HepG2 (cell line): Measurements from ENCODE around the gene SMLR1. TPM values are rescaled to one million over a fixed set of nuclear protein-coding genes. Genes with fewer than 3 reads are reported as not detected.

Experiments used
- ARNT2 ChIP-seq: sonication (generic); formaldehyde crosslinking; IDR thresholded peaks from 2 replicates; pipeline ENCODE4 v1.8.0; 2022; ENCODE audit warnings: mild to moderate bottlenecking, low read depth, missing genetic modification reagents, moderate library complexity
- CENPX ChIP-seq: sonication (generic); formaldehyde crosslinking; IDR thresholded peaks from 2 replicates; pipeline ENCODE4 v1.9.0; 2021; ENCODE audit warnings: mild to moderate bottlenecking, missing genetic modification reagents, moderate library complexity
- FOXA1 ChIP-seq, 2 experiments: fragments of 450-650 bp in 1 of 2; sonication (generic) in 1 of 2; formaldehyde crosslinking in 1 of 2; IDR thresholded peaks; 2 replicates each; pipeline versions ENCODE4 v1.4.0 to v1.6.1; 2016 to 2020; ENCODE audit warnings: missing genetic modification reagents in 1 of 2
- HOXD1 ChIP-seq: sonication (generic); formaldehyde crosslinking; IDR thresholded peaks from 2 replicates; pipeline ENCODE4 v1.5.0; 2020; ENCODE audit warnings: missing genetic modification reagents
- MEIS2 ChIP-seq: sonication (generic); formaldehyde crosslinking; IDR thresholded peaks from 2 replicates; pipeline ENCODE4 v1.9.0; 2021; ENCODE audit warnings: mild to moderate bottlenecking, missing genetic modification reagents
- NR1H2 ChIP-seq: sonication (generic); formaldehyde crosslinking; IDR thresholded peaks from 2 replicates; pipeline ENCODE4 v1.8.1; 2022; ENCODE audit warnings: low read depth, missing genetic modification reagents, borderline replicate concordance
- RBM39 ChIP-seq: fragments of 200-400 bp; formaldehyde crosslinking; IDR thresholded peaks from one replicate; pipeline ENCODE4 v1.6.1; 2018; ENCODE audit warnings: antibody characterized with exemption, mild to moderate bottlenecking, low read depth, low read length; ENCODE audit not compliant: poor library complexity, severe bottlenecking
- TBP ChIP-seq: sonication (generic); formaldehyde crosslinking; IDR thresholded peaks from 2 replicates; pipeline ENCODE4 v1.5.0; 2020; ENCODE audit warnings: missing genetic modification reagents
- ZBTB3 ChIP-seq: sonication (generic); formaldehyde crosslinking; IDR thresholded peaks from 2 replicates; pipeline ENCODE4 v1.4.0; 2020; ENCODE audit warnings: low read depth, mild to moderate bottlenecking, moderate library complexity, missing genetic modification reagents, borderline replicate concordance
- ZFP82 ChIP-seq: sonication (generic); formaldehyde crosslinking; IDR thresholded peaks from 2 replicates; pipeline ENCODE4 v1.5.1; 2020; ENCODE audit warnings: mild to moderate bottlenecking, missing genetic modification reagents, borderline replicate concordance
- ZMAT3 ChIP-seq: sonication (generic); formaldehyde crosslinking; conservative IDR thresholded peaks from 2 replicates; pipeline ENCODE4 v1.7.0; 2021; ENCODE audit warnings: missing genetic modification reagents
- ZNF230 ChIP-seq: sonication (generic); formaldehyde crosslinking; IDR thresholded peaks from 2 replicates; pipeline ENCODE4 v1.4.0; 2020; ENCODE audit warnings: mild to moderate bottlenecking, missing genetic modification reagents
- ZNF317 ChIP-seq: sonication (generic); formaldehyde crosslinking; IDR thresholded peaks from 2 replicates; pipeline ENCODE4 v1.5.0; 2020; ENCODE audit warnings: mild to moderate bottlenecking, missing genetic modification reagents
- ZNF570 ChIP-seq: sonication (generic); formaldehyde crosslinking; IDR thresholded peaks from 2 replicates; pipeline ENCODE4 v1.4.0; 2020; ENCODE audit warnings: mild to moderate bottlenecking, missing genetic modification reagents, borderline replicate concordance
- polyA plus RNA-seq, 8 experiments: library from polyadenylated mRNA; depleted of rRNA in 3 of 8; stranded (reverse) in 7 of 8; unstranded in 1 of 8; fragments of >200 nt; fragmentation: Illumina TruSeq in 4 of 8; extraction: Trizol in 4 of 8; gene quantifications; 2 replicates each; pipeline versions ENCODE4 v1.2.1 to v1.2.3, GENCODE V29; 2011 to 2016; ENCODE audit warnings: low read depth in 4 of 8, missing spikeins in 1 of 8, mixed read lengths in 1 of 8; ENCODE audit not compliant: insufficient read depth in 1 of 8
- total RNA-seq, 5 experiments: library from RNA; depleted of rRNA; stranded (reverse); fragments of >200 nt; fragmentation: Illumina TruSeq; extraction: Trizol; gene quantifications; 2 replicates each; pipeline ENCODE4 v1.2.3, GENCODE V29; 2016; ENCODE audit warnings: low read depth in 1 of 5
- TF ChIP-seq, protein P1 (sequence below): sonication (generic); formaldehyde crosslinking; IDR thresholded peaks from 2 replicates; pipeline ENCODE4 v1.8.1; 2023; ENCODE audit warnings: missing genetic modification reagents, mild to moderate bottlenecking, borderline replicate concordance
- TF ChIP-seq, protein P2 (sequence below): IDR thresholded peaks from 2 replicates; pipeline ENCODE4 v1.6.1; 2018; ENCODE audit warnings: missing genetic modification reagents, mild to moderate bottlenecking, missing compliant biosample characterization
- TF ChIP-seq, protein P3 (sequence below): sonication (generic); formaldehyde crosslinking; IDR thresholded peaks from 2 replicates; pipeline ENCODE4 v1.5.0; 2020; ENCODE audit warnings: missing genetic modification reagents
- TF ChIP-seq, protein P4 (sequence below): sonication (generic); formaldehyde crosslinking; IDR thresholded peaks from 2 replicates; pipeline ENCODE4 v1.5.0; 2020; ENCODE audit warnings: mild to moderate bottlenecking, missing genetic modification reagents
- TF ChIP-seq, protein P5 (sequence below): sonication (generic); formaldehyde crosslinking; IDR thresholded peaks from 2 replicates; pipeline ENCODE4 v1.4.0; 2020; ENCODE audit warnings: mild to moderate bottlenecking, low read depth, missing genetic modification reagents
- TF ChIP-seq, protein P6 (sequence below): sonication (generic); formaldehyde crosslinking; IDR thresholded peaks from 2 replicates; pipeline ENCODE4 v1.4.0; 2020; ENCODE audit warnings: missing genetic modification reagents, borderline replicate concordance

SMLR1 gene
- total and polyA plus RNA-seq, 2 of the 13 experiments (the other 11 are each of a cell fraction or from before 2014, with no cell fraction given) = 41.8 to 104 TPM

DNA sequence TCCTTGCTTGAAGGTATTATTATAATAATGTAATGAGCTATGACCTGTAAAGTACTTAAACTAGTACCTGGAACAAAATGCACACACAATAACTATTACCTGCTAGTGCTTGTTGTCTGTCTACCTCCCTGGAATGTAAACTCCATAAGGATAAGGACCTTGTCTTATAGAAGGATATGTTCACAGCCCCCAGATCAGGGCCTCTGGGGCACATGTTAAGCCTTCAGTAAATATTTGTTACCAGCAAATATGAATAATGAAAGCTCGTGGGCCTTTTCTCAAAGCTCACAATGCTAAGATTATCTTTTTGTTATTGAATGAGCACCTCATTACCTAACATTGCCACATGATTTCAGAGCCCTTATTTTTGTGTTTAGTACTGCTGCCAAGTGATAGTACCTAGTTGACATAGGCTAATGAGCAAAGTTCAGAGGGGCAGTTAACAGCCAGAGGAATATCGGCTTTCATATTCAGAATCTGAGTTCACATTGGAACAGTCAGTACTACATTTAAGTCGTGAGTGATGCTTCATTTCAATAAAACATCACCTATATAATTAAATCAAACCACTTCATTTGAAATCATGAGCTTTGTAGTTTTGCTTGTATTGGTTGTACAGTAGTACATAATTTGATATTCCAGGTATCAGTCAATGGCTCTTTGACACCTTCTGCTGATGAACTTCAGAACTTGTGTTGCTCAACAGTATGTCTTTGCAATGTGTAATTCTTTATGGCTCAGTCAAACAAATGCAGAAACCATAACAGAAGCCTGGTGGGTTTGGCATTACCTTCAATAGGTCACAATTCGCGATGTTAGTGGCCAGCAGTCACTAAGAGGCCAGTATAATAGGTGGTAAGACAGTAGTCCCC is 11.8 kb upstream of the SMLR1 start (continued):
- TF ChIP-seq, protein P1, sequence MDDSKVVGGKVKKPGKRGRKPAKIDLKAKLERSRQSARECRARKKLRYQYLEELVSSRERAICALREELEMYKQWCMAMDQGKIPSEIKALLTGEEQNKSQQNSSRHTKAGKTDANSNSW (CRISPR knock-in tag) = no peak
- no peak for TF ChIP-seq ZNF570 (CRISPR knock-in tag)
- TF ChIP-seq ARNT2 (CRISPR knock-in tag) = no peak; the same call in 1 of the 2 replicates
- TF ChIP-seq FOXA1 (IDR thresholded peaks at IDR 0.05) = peak; percentile 95
- TF ChIP-seq FOXA1 (CRISPR knock-in tag; IDR thresholded peaks at IDR 0.05) = peak; percentile 94
- no peak for TF ChIP-seq ZMAT3 (CRISPR knock-in tag)
- peak; percentile 29; the same call in 1 of the 2 replicates for TF ChIP-seq ZNF230 (CRISPR knock-in tag)
- TF ChIP-seq ZNF317 (CRISPR knock-in tag) = peak; percentile 92
- TF ChIP-seq, protein P2, sequence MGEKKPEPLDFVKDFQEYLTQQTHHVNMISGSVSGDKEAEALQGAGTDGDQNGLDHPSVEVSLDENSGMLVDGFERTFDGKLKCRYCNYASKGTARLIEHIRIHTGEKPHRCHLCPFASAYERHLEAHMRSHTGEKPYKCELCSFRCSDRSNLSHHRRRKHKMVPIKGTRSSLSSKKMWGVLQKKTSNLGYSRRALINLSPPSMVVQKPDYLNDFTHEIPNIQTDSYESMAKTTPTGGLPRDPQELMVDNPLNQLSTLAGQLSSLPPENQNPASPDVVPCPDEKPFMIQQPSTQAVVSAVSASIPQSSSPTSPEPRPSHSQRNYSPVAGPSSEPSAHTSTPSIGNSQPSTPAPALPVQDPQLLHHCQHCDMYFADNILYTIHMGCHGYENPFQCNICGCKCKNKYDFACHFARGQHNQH = no peak
- TF ChIP-seq MEIS2 (CRISPR knock-in tag) = 0 out of 2 replicates have a peak, but pooled peaks have one; percentile 39
- TF ChIP-seq ZFP82 (CRISPR knock-in tag) = 0 out of 2 replicates have a peak, but pooled peaks have one; percentile 65
- peak; percentile 78; the same call in 1 of the 2 replicates for TF ChIP-seq ZBTB3
- no peak for TF ChIP-seq CENPX (CRISPR knock-in tag)
- no peak for TF ChIP-seq NR1H2 (CRISPR knock-in tag)
- TF ChIP-seq, protein P3, sequence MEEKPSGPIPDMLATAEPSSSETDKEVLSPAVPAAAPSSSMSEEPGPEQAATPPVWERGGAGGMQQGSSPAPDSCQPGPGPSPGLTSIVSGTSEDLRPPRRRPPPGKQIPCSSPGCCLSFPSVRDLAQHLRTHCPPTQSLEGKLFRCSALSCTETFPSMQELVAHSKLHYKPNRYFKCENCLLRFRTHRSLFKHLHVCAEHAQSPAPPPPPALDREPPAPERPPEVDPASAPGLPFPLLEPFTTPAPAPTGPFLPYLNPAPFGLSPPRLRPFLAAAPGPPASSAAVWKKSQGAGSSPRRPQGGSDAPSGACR (CRISPR knock-in tag) = peak; percentile 81
- TF ChIP-seq, protein P4, sequence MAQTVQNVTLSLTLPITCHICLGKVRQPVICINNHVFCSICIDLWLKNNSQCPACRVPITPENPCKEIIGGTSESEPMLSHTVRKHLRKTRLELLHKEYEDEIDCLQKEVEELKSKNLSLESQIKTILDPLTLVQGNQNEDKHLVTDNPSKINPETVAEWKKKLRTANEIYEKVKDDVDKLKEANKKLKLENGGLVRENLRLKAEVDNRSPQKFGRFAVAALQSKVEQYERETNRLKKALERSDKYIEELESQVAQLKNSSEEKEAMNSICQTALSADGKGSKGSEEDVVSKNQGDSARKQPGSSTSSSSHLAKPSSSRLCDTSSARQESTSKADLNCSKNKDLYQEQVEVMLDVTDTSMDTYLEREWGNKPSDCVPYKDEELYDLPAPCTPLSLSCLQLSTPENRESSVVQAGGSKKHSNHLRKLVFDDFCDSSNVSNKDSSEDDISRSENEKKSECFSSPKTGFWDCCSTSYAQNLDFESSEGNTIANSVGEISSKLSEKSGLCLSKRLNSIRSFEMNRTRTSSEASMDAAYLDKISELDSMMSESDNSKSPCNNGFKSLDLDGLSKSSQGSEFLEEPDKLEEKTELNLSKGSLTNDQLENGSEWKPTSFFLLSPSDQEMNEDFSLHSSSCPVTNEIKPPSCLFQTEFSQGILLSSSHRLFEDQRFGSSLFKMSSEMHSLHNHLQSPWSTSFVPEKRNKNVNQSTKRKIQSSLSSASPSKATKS (CRISPR knock-in tag) = no peak
- no peak for TF ChIP-seq RBM39
- peak; percentile 74; the same call in 1 of the 2 replicates for TF ChIP-seq HOXD1 (CRISPR knock-in tag)
- TF ChIP-seq, protein P5, sequence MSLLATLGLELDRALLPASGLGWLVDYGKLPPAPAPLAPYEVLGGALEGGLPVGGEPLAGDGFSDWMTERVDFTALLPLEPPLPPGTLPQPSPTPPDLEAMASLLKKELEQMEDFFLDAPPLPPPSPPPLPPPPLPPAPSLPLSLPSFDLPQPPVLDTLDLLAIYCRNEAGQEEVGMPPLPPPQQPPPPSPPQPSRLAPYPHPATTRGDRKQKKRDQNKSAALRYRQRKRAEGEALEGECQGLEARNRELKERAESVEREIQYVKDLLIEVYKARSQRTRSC (CRISPR knock-in tag) = no peak
- no peak for TF ChIP-seq TBP
- TF ChIP-seq, protein P6, sequence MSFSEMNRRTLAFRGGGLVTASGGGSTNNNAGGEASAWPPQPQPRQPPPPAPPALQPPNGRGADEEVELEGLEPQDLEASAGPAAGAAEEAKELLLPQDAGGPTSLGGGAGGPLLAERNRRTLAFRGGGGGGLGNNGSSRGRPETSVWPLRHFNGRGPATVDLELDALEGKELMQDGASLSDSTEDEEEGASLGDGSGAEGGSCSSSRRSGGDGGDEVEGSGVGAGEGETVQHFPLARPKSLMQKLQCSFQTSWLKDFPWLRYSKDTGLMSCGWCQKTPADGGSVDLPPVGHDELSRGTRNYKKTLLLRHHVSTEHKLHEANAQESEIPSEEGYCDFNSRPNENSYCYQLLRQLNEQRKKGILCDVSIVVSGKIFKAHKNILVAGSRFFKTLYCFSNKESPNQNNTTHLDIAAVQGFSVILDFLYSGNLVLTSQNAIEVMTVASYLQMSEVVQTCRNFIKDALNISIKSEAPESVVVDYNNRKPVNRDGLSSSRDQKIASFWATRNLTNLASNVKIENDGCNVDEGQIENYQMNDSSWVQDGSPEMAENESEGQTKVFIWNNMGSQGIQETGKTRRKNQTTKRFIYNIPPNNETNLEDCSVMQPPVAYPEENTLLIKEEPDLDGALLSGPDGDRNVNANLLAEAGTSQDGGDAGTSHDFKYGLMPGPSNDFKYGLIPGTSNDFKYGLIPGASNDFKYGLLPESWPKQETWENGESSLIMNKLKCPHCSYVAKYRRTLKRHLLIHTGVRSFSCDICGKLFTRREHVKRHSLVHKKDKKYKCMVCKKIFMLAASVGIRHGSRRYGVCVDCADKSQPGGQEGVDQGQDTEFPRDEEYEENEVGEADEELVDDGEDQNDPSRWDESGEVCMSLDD = peak; percentile 21; the same call in 1 of the 2 replicates
